SU-DHL-6 (cell line): Measurements from ENCODE around the gene SSR3.

ENCODE experiments used
- EZH2phosphoT487 ChIP-seq: fragments of 200-600 bp; sonication (generic), shearing (Covaris generic); conservative IDR thresholded peaks from 2 replicates; pipeline ENCODE4 v1.6.1; 2018; ENCODE audit warnings: mild to moderate bottlenecking, antibody characterized with exemption, low read length, moderate library complexity, mixed read lengths
- TF ChIP-seq, protein P1 (sequence below): fragments of 200-600 bp; sonication (generic); IDR thresholded peaks from one replicate; pipeline ENCODE4 v1.5.1; 2017; ENCODE audit warnings: antibody characterized with exemption, mild to moderate bottlenecking, low read length, moderate library complexity; ENCODE audit not compliant: insufficient read depth, poor library complexity, severe bottlenecking

DNA sequence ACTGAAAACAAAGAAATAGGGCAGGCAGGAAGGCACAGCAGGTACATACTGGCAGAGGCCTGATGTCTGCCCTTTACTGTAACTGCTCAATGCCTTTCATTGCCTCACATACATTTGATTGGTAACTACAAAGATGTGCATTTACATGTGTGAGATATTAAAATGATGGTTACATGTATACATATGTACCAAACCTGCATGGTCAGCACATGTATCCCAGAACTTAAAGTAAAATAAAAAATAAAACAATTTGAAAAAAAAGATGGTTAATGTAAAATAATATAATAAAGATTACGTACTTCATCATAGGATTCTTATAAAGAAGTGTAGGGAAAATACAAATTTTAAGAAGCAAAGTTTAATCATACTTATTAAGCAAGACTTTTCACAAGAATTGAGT lies 15.1 kb downstream of the SSR3 start:
- TF ChIP-seq, protein P1, sequence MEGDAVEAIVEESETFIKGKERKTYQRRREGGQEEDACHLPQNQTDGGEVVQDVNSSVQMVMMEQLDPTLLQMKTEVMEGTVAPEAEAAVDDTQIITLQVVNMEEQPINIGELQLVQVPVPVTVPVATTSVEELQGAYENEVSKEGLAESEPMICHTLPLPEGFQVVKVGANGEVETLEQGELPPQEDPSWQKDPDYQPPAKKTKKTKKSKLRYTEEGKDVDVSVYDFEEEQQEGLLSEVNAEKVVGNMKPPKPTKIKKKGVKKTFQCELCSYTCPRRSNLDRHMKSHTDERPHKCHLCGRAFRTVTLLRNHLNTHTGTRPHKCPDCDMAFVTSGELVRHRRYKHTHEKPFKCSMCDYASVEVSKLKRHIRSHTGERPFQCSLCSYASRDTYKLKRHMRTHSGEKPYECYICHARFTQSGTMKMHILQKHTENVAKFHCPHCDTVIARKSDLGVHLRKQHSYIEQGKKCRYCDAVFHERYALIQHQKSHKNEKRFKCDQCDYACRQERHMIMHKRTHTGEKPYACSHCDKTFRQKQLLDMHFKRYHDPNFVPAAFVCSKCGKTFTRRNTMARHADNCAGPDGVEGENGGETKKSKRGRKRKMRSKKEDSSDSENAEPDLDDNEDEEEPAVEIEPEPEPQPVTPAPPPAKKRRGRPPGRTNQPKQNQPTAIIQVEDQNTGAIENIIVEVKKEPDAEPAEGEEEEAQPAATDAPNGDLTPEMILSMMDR = no peak
- no peak for TF ChIP-seq EZH2phosphoT487
